Kasumi-1 (cell line): ENCODE measurements around the gene GXYLT2.
A peak's percentile ranks its signal among the peaks of the same experiment; 100 is the strongest.

Experiments
- DNase-seq, 2 experiments: peaks; one replicate each; lab custom pipeline; 2025; lab: John Stamatoyannopoulos, UW

The GXYLT2 gene

GRCh38 chr3:72932416-72932815 lies 44.6 kb downstream of the GXYLT2 start:
- DNase-seq = no peak

- DNase-seq = peak; percentile 81 to 84
These were observed 50.8 kb downstream of the GXYLT2 start for GRCh38 chr3:72938471-72939265.

GRCh38 chr3:72941245-72941644 lies 53.4 kb downstream of the GXYLT2 start:
- DNase-seq = no peak

GRCh38 chr3:72942427-72942826 lies 54.6 kb downstream of the GXYLT2 start:
- DNase-seq = no peak

GRCh38 chr3:72944696-72945095 lies 56.9 kb downstream of the GXYLT2 start:
- DNase-seq = no peak

- DNase-seq = no peak
These were observed 60.1 kb downstream of the GXYLT2 start for GRCh38 chr3:72947715-72948490.

GRCh38 chr3:72949016-72949415 lies 61.2 kb downstream of the GXYLT2 start:
- no peak for DNase-seq

- DNase-seq = no peak
These were observed 62.5 kb downstream of the GXYLT2 start for GRCh38 chr3:72950372-72950771.

- no peak for DNase-seq
These were observed 63.0 kb downstream of the GXYLT2 start for GRCh38 chr3:72950801-72951200.

GRCh38 chr3:72951259-72951722 lies 63.4 kb downstream of the GXYLT2 start:
- no peak for DNase-seq

- DNase-seq = no peak
These were observed 65.6 kb downstream of the GXYLT2 start for GRCh38 chr3:72953325-72953956.

GRCh38 chr3:72957297-72957696 lies 69.5 kb downstream of the GXYLT2 start:
- DNase-seq = no peak

- DNase-seq = no peak
These were observed 71.5 kb downstream of the GXYLT2 start for GRCh38 chr3:72959336-72959735.

GRCh38 chr3:72960812-72961518 lies 73.1 kb downstream of the GXYLT2 start:
- no peak for DNase-seq

GRCh38 chr3:72961752-72962151 lies 73.9 kb downstream of the GXYLT2 start:
- no peak for DNase-seq

- no peak for DNase-seq
These were observed 74.5 kb downstream of the GXYLT2 start for GRCh38 chr3:72962317-72962716.

GRCh38 chr3:72964633-72965032 lies 76.8 kb downstream of the GXYLT2 start:
- no peak for DNase-seq

GRCh38 chr3:72968266-72968664 lies 80.4 kb downstream of the GXYLT2 start:
- DNase-seq = no peak

- no peak for DNase-seq
These were observed 81.9 kb downstream of the GXYLT2 start for GRCh38 chr3:72969766-72970165.

- DNase-seq = no peak
These were observed 83.1 kb downstream of the GXYLT2 start for GRCh38 chr3:72970942-72971341.

GRCh38 chr3:72972706-72973030 lies 84.8 kb downstream of the GXYLT2 start:
- DNase-seq = no peak

GRCh38 chr3:72973031-72973723 lies 85.3 kb downstream of the GXYLT2 start:
- DNase-seq = no peak
